GM13977 (cell line): ENCODE data around the gene CHAMP1.

ENCODE experiments used
- DNase-seq: peaks from one replicate; pipeline ENCODE4 v3.0.0; 2012; ENCODE audit warnings: low spot score
- CTCF ChIP-seq: IDR thresholded peaks from 2 replicates; pipeline ENCODE4 v1.5.1; 2012; ENCODE audit warnings: mild to moderate bottlenecking, control low read depth; ENCODE audit not compliant: insufficient read depth; ENCODE audit errors: extremely low read depth, missing control alignments
- in situ Hi-C: fragments of 300-500 bp; cut with MboI; formaldehyde crosslinking; loops from one replicate; pipeline ENCODE4 v1.12.0; 2022; ENCODE audit warnings: low sequenced_read_pairs, low pct_unique_long_range_greater_than_20kb, mixed read lengths, inconsistent platforms; ENCODE audit not compliant: unreplicated experiment

CHAMP1 gene

GRCh38 chr13:114320065-114320464 lies 5.8 kb downstream of the CHAMP1 start:
- DNase-seq: no peak
- TF ChIP-seq CTCF: no peak
- in situ Hi-C loops: no loop called here

GRCh38 chr13:114321256-114321655 lies 7.0 kb downstream of the CHAMP1 start:
- TF ChIP-seq CTCF: no peak
- in situ Hi-C loops: no loop called here
- DNase-seq: no peak

GRCh38 chr13:114323349-114323748 lies 9.0 kb downstream of the CHAMP1 start:
- no peak for TF ChIP-seq CTCF
- DNase-seq: no peak
- in situ Hi-C loops: no loop called here

- no peak for TF ChIP-seq CTCF
- in situ Hi-C loops: no loop called here
- DNase-seq: no peak
Observed at GRCh38 chr13:114324334-114324733, 10.0 kb downstream of the CHAMP1 start.

GRCh38 chr13:114325729-114326128 lies 11.4 kb downstream of the CHAMP1 start:
- TF ChIP-seq CTCF: no peak
- in situ Hi-C loops: no loop called here
- no peak for DNase-seq

GRCh38 chr13:114328034-114328433 lies 13.7 kb downstream of the CHAMP1 start:
- in situ Hi-C loops: no loop called here
- no peak for DNase-seq
- no peak for TF ChIP-seq CTCF

- in situ Hi-C loops: no loop called here
- no peak for TF ChIP-seq CTCF
- no peak for DNase-seq
Observed at GRCh38 chr13:114328595-114328994, 14.3 kb downstream of the CHAMP1 start.
